Liver (tissue), 9 donors: ENCODE results near the gene BEGAIN. TPM values are rescaled to one million over a fixed set of nuclear protein-coding genes. Genes with fewer than 3 reads are reported as not detected.

Source experiments
- DNase-seq: peaks from one replicate; pipeline ENCODE4 v3.0.0-alpha.2; 2017; ENCODE audit warnings: low spot score
- H3K27ac ChIP-seq, 2 donors: one replicate each; pipeline ENCODE4 v1.7.0; 2013; ENCODE audit warnings: inconsistent platforms in 2 of 2, low read length in 2 of 2, control low read depth in 1 of 2, low read depth in 1 of 2, mild to moderate bottlenecking in 1 of 2
- H3K27me3 ChIP-seq, 4 donors: one replicate each; pipeline versions ENCODE4 v1.6.1 to v1.7.0; 2013; ENCODE audit warnings: low read length in 3 of 4, inconsistent platforms in 1 of 4, mild to moderate bottlenecking in 1 of 4, moderate library complexity in 1 of 4; ENCODE audit not compliant: control insufficient read depth in 4 of 4, insufficient read depth in 4 of 4
- H3K36me3 ChIP-seq, 4 donors: one replicate each; pipeline versions ENCODE4 v1.6.1 to v1.7.0; 2013; ENCODE audit warnings: low read length in 3 of 4, mild to moderate bottlenecking in 3 of 4, low read depth in 1 of 4, moderate library complexity in 1 of 4; ENCODE audit not compliant: control insufficient read depth in 4 of 4, insufficient read depth in 3 of 4
- H3K4me1 ChIP-seq, 4 donors: one replicate each; pipeline versions ENCODE4 v1.6.1 to v1.7.0; 2013; ENCODE audit warnings: low read length in 3 of 4, mild to moderate bottlenecking in 3 of 4, moderate library complexity in 1 of 4; ENCODE audit not compliant: control insufficient read depth in 4 of 4, insufficient read depth in 4 of 4
- H3K4me3 ChIP-seq, 3 donors: one replicate each; pipeline versions ENCODE4 v1.6.1 to v1.7.0; 2013; ENCODE audit warnings: low read length in 3 of 3, control low read depth in 1 of 3, low read depth in 1 of 3, mild to moderate bottlenecking in 1 of 3
- H3K9ac ChIP-seq, 2 donors: one replicate each; pipeline ENCODE4 v1.7.0; 2013; ENCODE audit warnings: low read length in 2 of 2, mild to moderate bottlenecking in 2 of 2, moderate library complexity in 2 of 2, control low read depth in 1 of 2, low read depth in 1 of 2
- H3K9me3 ChIP-seq, 4 donors: one replicate each; pipeline versions ENCODE4 v1.6.1 to v1.7.0; 2013; ENCODE audit warnings: low read length in 3 of 4; ENCODE audit not compliant: control insufficient read depth in 4 of 4
- ATF3 ChIP-seq: IDR thresholded peaks from 2 replicates; pipeline ENCODE4 v1.6.1; 2016; ENCODE audit warnings: antibody characterized with exemption
- CTCF ChIP-seq: fragments of 150-350 bp; IDR thresholded peaks from 2 replicates; pipeline ENCODE4 v1.5.1; 2017; ENCODE audit warnings: improper control_type of control experiment, low read depth, low read length; ENCODE audit not compliant: missing input control
- EGR1 ChIP-seq, 2 donors: IDR thresholded peaks; 2 replicates each; pipeline ENCODE4 v1.6.1; 2016 to 2018; ENCODE audit warnings: antibody characterized with exemption in 2 of 2, low read depth in 2 of 2
- FOXA1 ChIP-seq: IDR thresholded peaks from 2 replicates; pipeline ENCODE4 v1.6.1; 2016; ENCODE audit warnings: antibody characterized with exemption
- FOXA2 ChIP-seq: IDR thresholded peaks from 2 replicates; pipeline ENCODE4 v1.6.1; 2016; ENCODE audit warnings: antibody characterized with exemption
- GABPA ChIP-seq, 2 donors: IDR thresholded peaks in 1 of 2; conservative IDR thresholded peaks in 1 of 2; 2 replicates each; pipeline ENCODE4 v1.6.1; 2016; ENCODE audit warnings: antibody characterized with exemption in 2 of 2, mild to moderate bottlenecking in 1 of 2, moderate library complexity in 1 of 2
- HNF4A ChIP-seq, 2 donors: conservative IDR thresholded peaks; 2 replicates each; pipeline ENCODE4 v1.6.1; 2016; ENCODE audit warnings: antibody characterized with exemption in 2 of 2, mild to moderate bottlenecking in 2 of 2
- HNF4G ChIP-seq: IDR thresholded peaks from 2 replicates; pipeline ENCODE4 v1.6.1; 2016; ENCODE audit warnings: antibody characterized with exemption
- JUND ChIP-seq, 2 donors: IDR thresholded peaks; 2 replicates each; pipeline ENCODE4 v1.6.1; 2016; ENCODE audit warnings: antibody characterized with exemption in 2 of 2
- MAX ChIP-seq: IDR thresholded peaks from 2 replicates; pipeline ENCODE4 v1.6.1; 2016; ENCODE audit warnings: antibody characterized with exemption
- NR2F2 ChIP-seq: IDR thresholded peaks from 2 replicates; pipeline ENCODE4 v1.6.1; 2016; ENCODE audit warnings: antibody characterized with exemption
- RAD21 ChIP-seq, 2 donors: IDR thresholded peaks; 2 replicates each; pipeline ENCODE4 v1.6.1; 2016; ENCODE audit warnings: antibody characterized with exemption in 2 of 2, mild to moderate bottlenecking in 2 of 2
- REST ChIP-seq: IDR thresholded peaks from 2 replicates; pipeline ENCODE4 v1.6.1; 2016; ENCODE audit warnings: antibody characterized with exemption, mild to moderate bottlenecking
- RXRA ChIP-seq, 2 donors: IDR thresholded peaks; 2 replicates each; pipeline ENCODE4 v1.6.1; 2017 to 2018; ENCODE audit warnings: antibody characterized with exemption in 2 of 2, mild to moderate bottlenecking in 1 of 2
- SP1 ChIP-seq: IDR thresholded peaks from 2 replicates; pipeline ENCODE4 v1.6.1; 2018; ENCODE audit warnings: antibody characterized with exemption, mild to moderate bottlenecking
- TAF1 ChIP-seq: conservative IDR thresholded peaks from 2 replicates; pipeline ENCODE4 v1.6.1; 2016; ENCODE audit warnings: antibody characterized with exemption, mild to moderate bottlenecking
- YY1 ChIP-seq: IDR thresholded peaks from 2 replicates; pipeline ENCODE4 v1.6.1; 2016; ENCODE audit warnings: antibody characterized with exemption, mild to moderate bottlenecking
- ZBTB33 ChIP-seq: IDR thresholded peaks from 2 replicates; pipeline ENCODE4 v1.6.1; 2016; ENCODE audit warnings: antibody characterized with exemption
- WGBS: extraction: QIAGEN DNeasy Blood & Tissue Kit; methylation state at CpG from one replicate; pipeline ENCODE4 v1.1.7; 2013; 5-methylcytosine and 5-hydroxymethylcytosine counted together
- polyA plus RNA-seq, 2 donors: library from polyadenylated mRNA; stranded (reverse) in 1 of 2; unstranded in 1 of 2; fragments of 200-250 nt in 1 of 2; fragments of >200 nt in 1 of 2; fragmentation: Nextera tagmentation in 1 of 2; extraction: Ambion mirVana in 1 of 2; gene quantifications; one replicate each; pipeline versions ENCODE4 v1.2.1 to v1.2.3, GENCODE V29; 2013 to 2015
- total RNA-seq, 2 donors: library from RNA; depleted of rRNA; stranded (reverse); fragments of >200 nt; gene quantifications; one replicate each; pipeline ENCODE4 v1.2.3, GENCODE V29; 2014
- donor health status: healthy.
- donor health status: healthy.
- donor health status: healthy.
- donor health status: healthy.
- donor health status: healthy.

Gene BEGAIN
- total and polyA plus RNA-seq, 4 donors = 0.11 to 1.9 (median 0.29) TPM

- DNase-seq = no peak
- Histone ChIP-seq H3K9ac (no peak overlapping the region), H3K9me3 (no peaks in the 10 kb centered on the region), H3K4me1 (peaks cover 0 to 6% (median 2%) of the 10 kb centered on the region in 4 donors), H3K4me3 (no peak overlapping the region), H3K27me3 (no peaks in the 10 kb centered on the region), H3K36me3 (no peaks in the 10 kb centered on the region), H3K27ac (no peak overlapping the region)
- TF ChIP-seq YY1 = no peak
- TF ChIP-seq MAX = no peak
- TF ChIP-seq ZBTB33 = no peak
- TF ChIP-seq RAD21 (IDR thresholded peaks at IDR 0.05) = no peak
- TF ChIP-seq GABPA (IDR thresholded peaks at IDR 0.05 in 1 of 2, conservative IDR thresholded peaks at IDR 0.05 in 1 of 2) = no peak
- TF ChIP-seq NR2F2 = no peak
- no peak for TF ChIP-seq SP1
- TF ChIP-seq CTCF = no peak
- no peak for TF ChIP-seq ATF3
- TF ChIP-seq TAF1 = no peak
- no peak for TF ChIP-seq HNF4G
- TF ChIP-seq RXRA (IDR thresholded peaks at IDR 0.05) = no peak
- no peak for TF ChIP-seq HNF4A (conservative IDR thresholded peaks at IDR 0.05)
- TF ChIP-seq REST = no peak
- TF ChIP-seq FOXA1 = no peak
- no peak for TF ChIP-seq JUND (IDR thresholded peaks at IDR 0.05)
- no peak for TF ChIP-seq EGR1 (IDR thresholded peaks at IDR 0.05; ENCODE audit: low read depth in 2 of 2)
- TF ChIP-seq FOXA2 = no peak
- WGBS = 73% methylated on average over 29 of the region's 29 CpGs
Observed at GRCh38 chr14:100549834-100550625, 37.2 kb downstream of the BEGAIN start.
